Midbrain (tissue), 1 donor: Measurements from ENCODE around the gene OSBPL6.
A peak's percentile ranks its signal among the peaks of the same experiment; 100 is the strongest.

ENCODE experiments used
- DNase-seq: peaks from one replicate; lab custom pipeline; 2025; lab: John Stamatoyannopoulos, UW

OSBPL6 gene

GRCh38 chr2:178238750-178239149 is 44.4 kb downstream of the OSBPL6 start:
- no peak for DNase-seq

GRCh38 chr2:178241844-178242551 is 47.7 kb downstream of the OSBPL6 start:
- DNase-seq: peak; percentile 64

- no peak for DNase-seq
Measured at GRCh38 chr2:178242552-178242883, 48.2 kb downstream of the OSBPL6 start.

GRCh38 chr2:178243961-178244360 is 49.6 kb downstream of the OSBPL6 start:
- no peak for DNase-seq

GRCh38 chr2:178244777-178245176 is 50.5 kb downstream of the OSBPL6 start:
- no peak for DNase-seq

GRCh38 chr2:178246696-178247095 is 52.4 kb downstream of the OSBPL6 start:
- no peak for DNase-seq

- no peak for DNase-seq
Measured at GRCh38 chr2:178247250-178247649, 52.9 kb downstream of the OSBPL6 start.

- no peak for DNase-seq
Measured at GRCh38 chr2:178250429-178250828, 56.1 kb downstream of the OSBPL6 start.

GRCh38 chr2:178251151-178251955 is 57.0 kb downstream of the OSBPL6 start:
- DNase-seq: peak; percentile 16

GRCh38 chr2:178256382-178257042 is 62.2 kb downstream of the OSBPL6 start:
- peak; percentile 18 for DNase-seq

- DNase-seq: no peak
Measured at GRCh38 chr2:178257127-178257526, 62.8 kb downstream of the OSBPL6 start.

- no peak for DNase-seq
Measured at GRCh38 chr2:178258916-178259315, 64.6 kb downstream of the OSBPL6 start.

- no peak for DNase-seq
Measured at GRCh38 chr2:178263159-178263860, 69.0 kb downstream of the OSBPL6 start.

GRCh38 chr2:178264211-178264610 is 69.9 kb downstream of the OSBPL6 start:
- DNase-seq: no peak

- no peak for DNase-seq
Measured at GRCh38 chr2:178265851-178266250, 71.5 kb downstream of the OSBPL6 start.

GRCh38 chr2:178266445-178266844 is 72.1 kb downstream of the OSBPL6 start:
- DNase-seq: no peak

- no peak for DNase-seq
Measured at GRCh38 chr2:178267660-178268059, 73.3 kb downstream of the OSBPL6 start.

GRCh38 chr2:178268435-178268834 is 74.1 kb downstream of the OSBPL6 start:
- no peak for DNase-seq

GRCh38 chr2:178269438-178270224 is 75.3 kb downstream of the OSBPL6 start:
- DNase-seq: no peak

GRCh38 chr2:178270338-178270737 is 76.0 kb downstream of the OSBPL6 start:
- no peak for DNase-seq

- DNase-seq: no peak
Measured at GRCh38 chr2:178271094-178271493, 76.8 kb downstream of the OSBPL6 start.
